Adipose tissue (tissue), 3 donors: ENCODE measurements around the gene PXDN. TPM values are rescaled to one million over a fixed set of nuclear protein-coding genes. Genes with fewer than 3 reads are reported as not detected.
A peak's percentile ranks its signal among the peaks of the same experiment; 100 is the strongest.

Experiments
- H3K27ac ChIP-seq: one replicate; pipeline ENCODE4 v1.5.1; 2013; ENCODE audit warnings: low read depth, low read length
- WGBS, 3 donors: extraction: QIAGEN DNeasy Blood & Tissue Kit; methylation state at CpG; one replicate each; pipeline ENCODE4 v1.1.7; 2013; 5-methylcytosine and 5-hydroxymethylcytosine counted together
- polyA plus RNA-seq, 3 donors: library from polyadenylated mRNA; stranded (reverse); fragments of 200-250 nt; gene quantifications; one replicate each; pipeline ENCODE4 v1.2.3, GENCODE V29; 2013
- donor health status: healthy with polysubstance abuse.
- donor health status: Bipolar disorder and iron deficiency.
- donor health status: healthy.

The PXDN gene
- polyA plus RNA-seq, 3 donors: 10.2 to 132 (median 17.7) TPM

DNA sequence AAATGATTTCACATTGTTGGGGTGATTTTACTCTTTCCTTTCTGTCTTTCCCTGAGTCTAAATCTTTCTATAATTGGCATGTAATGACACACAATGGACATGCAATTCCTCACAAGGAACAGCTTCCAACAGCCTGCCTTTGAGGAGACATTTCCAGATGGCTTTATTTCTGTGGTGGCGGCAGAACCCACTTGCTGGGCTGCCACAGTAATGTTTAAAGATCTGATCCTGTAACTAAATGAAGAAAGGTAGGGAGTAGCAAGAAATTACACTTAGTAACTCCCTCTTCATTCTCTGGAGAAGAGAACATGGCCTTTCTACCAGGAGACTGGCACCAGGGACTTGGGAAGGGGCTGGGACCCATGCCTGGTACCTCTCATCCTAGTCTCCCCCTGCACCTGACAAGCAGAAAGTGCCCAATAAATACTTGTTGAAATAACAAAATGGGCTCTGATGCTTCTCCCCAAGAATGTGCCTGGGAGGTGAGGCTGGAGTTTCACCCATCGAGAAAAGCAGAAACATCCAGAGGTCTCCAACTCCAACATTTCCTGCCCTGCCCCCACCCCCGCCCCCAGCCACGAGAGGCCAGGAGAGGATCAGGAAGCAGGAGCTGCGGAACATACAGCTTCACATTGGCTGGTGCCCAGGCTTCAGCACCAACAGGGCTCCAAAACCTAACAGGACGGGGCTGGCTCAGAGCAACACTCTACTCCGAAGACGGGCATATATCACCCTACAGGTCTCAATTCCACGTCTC is 92.1 kb downstream of the PXDN start:
- H3K27ac ChIP-seq: peak overlapping the region; percentile 57
- WGBS, 3 donors: 48 to 77% (median 49%) methylated on average over 9 of the region's 9 CpGs

DNA sequence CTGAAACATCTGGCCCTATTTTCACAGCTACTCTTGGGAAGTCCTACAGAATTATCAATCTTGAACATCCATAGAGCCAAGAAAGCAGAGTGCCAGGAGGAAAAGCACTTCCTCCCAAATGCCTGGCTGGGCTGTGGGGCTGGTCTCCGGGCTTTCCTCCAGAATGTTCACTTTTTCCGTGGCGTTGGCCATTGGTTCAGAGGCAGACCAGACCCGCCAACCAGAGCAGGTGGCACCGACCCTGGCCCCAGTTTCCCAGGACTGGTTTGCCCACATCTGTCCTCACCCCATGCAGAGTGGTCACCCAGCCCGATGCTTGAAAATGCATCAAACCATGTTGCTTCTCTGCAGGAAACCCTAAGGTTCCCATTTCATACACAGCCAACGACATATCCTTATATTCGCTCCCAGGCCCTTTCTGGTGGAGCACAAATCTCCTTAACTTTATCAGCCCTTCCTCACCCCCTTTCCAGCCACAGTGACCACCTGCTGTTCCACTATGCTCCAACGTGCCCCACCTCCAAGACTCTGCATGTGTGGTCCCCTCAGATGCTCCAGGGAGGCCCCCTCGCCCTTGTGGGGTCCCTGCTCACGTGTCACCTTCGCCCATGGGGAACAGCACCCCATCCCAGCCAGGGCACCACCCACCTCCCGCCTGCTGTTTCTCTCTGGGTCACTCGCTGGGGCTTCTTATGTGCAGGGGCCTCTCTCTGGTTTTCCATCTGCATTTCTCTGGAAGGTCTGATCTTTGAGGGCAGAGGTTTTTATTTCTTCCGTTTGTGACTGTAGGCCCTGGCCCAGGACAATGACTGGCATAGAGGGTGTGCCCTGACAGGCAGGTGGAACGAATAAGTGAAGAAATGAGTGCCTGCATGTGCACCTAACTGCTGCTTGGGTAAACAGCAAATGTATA is 92.9 kb downstream of the PXDN start:
- 73 to 83% (median 79%) methylated on average over 16 of the region's 16 CpGs for WGBS, 3 donors

DNA sequence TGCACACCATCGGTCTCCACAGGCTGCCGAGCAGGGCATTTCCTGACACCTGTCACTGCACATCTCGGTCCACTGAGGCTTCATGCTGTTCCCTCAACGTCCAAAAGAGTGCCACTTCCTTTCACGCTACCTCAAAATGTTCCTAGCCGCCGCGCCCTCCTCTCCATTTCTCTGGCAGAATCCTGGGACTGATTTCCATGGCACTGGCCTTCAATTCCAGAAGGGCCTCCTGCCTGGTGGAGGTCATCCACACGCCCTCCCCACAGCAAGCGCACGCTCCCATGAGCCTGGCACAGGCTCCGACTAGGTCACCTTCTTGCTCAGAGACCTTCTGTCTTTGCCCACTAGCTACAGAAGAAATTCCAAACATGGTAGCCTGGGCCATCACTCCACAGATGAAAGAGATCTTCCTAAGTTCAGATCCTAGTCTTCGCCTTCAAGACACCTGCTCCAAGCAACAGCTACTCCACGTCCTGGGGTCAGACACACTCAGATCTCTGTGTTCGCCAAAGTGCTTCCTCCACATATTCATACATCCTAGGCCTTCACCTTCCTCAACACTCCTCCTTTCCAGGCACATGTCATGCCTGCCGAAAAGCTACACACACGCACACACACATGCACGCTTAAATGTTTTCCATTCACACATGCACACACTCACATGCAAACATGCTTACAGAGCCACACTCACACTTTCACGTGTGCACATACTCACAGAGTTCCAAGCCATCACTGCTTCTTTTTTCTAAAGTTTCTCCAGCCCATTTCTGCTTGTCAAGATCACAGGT is 94.0 kb downstream of the PXDN start:
- WGBS, 3 donors: 86 to 88% (median 87%) methylated on average over 19 of the region's 19 CpGs
- no peak overlapping the region for H3K27ac ChIP-seq

More for the DNA sequence above, 92.9 kb downstream of the PXDN start:
- no peak overlapping the region for H3K27ac ChIP-seq

- H3K27ac ChIP-seq: no peak overlapping the region
Measured at GRCh38 chr2:1649103-1650084, 94.9 kb downstream of the PXDN start.

DNA sequence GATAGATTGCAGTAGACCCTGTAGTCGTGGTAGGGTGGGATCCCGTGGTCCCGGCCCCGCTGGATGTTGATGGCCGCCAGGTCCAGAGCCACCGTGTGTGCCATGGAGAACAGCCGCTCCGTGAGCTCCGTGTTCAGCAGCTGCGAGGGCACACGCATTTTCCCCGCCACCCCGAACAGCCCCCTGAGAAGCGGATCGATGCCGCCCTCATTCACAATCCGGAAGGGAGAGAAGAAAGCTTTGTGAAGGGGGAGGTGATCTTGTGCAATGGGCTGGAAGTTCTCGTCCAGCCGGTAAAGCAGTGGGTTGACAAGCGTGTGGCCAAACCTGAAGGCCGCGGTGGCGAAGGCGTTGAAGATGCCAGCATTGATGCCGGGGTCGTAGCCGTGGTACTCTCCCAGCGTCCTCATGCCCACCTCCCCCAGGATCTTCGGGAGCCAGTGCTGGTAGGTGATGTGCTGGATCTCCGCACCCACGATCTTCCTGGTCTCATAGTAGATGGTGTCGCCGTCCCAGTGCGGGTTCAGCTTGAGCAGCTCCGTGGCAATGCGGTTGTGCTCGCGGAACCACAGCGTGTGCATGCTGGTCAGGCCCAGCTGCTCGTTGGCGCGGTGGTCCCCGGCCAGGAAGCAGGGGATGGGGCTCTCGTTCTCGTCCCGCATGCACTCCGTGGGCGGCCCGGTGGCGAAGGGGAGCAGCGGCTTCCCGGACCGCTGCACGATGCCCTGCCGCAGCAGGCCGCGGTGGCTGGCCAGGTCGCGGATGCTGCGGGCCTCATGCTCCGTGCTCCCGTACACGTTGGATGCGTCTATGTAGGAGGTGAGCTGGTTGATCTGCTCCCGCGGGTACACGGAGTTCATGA is 95.8 kb downstream of the PXDN start:
- 95 to 96% (median 95%) methylated on average over 67 of the region's 67 CpGs for WGBS, 3 donors
- no peak overlapping the region for H3K27ac ChIP-seq

More at GRCh38 chr2:1649103-1650084, 94.9 kb downstream of the PXDN start:
- WGBS, 3 donors: 93 to 96% (median 95%) methylated on average over 58 of the region's 58 CpGs

DNA sequence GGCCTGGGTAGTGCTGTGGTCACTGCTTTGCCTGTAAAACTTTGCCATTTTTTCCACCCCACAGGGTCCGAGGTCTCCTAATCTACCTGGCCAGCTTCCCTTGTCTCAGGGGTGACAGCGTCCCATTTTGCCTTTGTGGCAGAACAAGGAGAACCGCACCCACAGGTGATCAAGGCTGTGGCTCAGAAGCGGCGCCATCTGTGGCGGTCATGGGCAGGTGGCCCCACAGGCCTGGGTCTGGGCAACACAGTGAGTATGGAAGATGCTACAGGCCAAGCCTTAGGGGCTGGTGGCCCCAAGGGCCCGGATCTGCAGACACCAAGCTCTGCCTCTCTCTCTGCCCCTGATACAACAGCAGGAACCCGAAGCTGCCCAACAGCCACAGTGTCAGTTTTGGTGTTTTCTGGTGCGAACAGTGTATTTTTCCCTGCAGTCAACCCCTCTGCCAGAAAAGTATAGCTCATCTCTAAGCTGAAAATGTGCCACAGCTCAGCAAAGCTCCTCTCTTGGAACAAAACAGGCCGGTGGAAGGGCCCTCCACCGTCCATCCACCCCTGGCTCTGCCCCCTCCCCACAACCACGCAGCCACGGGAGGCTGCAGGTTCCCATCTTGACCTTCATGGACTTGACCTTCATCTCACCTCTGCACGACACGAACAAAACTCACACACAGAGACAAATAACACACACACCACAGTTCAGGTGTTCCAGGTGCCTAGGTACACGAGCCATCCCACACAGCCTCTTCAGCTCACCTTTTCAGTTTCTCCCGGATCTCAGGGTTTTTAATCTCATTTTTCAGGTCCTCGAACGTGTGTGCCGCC is 96.7 kb downstream of the PXDN start:
- WGBS, 3 donors: 83 to 93% (median 91%) methylated on average over 20 of the region's 20 CpGs

DNA sequence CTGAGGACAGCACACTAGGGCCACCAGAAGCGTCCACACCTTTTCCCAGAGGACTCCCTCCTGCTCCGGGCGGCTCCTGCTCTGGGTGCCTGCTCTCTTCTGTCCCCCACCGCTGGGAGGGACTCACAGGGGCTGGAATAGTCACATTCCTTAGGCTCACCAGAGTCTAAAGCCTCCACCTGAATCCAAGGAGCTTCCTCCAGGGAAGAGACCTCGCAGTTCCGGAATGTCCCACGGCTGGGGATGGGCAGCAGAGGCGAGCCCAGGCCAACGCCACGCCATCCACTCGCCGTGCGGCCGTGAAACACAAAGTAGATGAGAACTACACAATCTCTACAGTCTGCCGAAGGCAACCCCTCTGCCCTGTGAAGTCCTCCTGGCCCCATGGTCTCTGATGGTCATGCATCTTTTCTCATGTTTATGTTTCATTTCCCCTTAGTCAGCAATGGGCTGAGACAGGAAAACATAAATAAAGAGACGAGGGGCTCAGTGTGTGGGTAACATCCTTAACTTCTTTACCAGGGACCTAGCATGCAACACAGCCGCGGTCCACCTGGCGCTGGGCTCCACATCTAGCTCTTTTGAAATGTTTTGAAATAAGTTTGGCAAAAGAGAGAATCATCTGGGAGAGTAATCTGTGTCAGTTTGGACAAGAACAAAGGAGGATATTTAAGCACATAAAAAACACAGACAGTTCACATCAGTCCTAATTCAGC is 98.4 kb downstream of the PXDN start:
- no peak overlapping the region for H3K27ac ChIP-seq
- WGBS, 3 donors: 78 to 80% (median 78%) methylated on average over 19 of the region's 19 CpGs

More for the DNA sequence above, 96.7 kb downstream of the PXDN start:
- no peak overlapping the region for H3K27ac ChIP-seq

- WGBS, 3 donors: 88 to 95% (median 93%) methylated on average over 14 of the region's 14 CpGs
Measured at GRCh38 chr2:1644427-1644826, 99.9 kb downstream of the PXDN start.

DNA sequence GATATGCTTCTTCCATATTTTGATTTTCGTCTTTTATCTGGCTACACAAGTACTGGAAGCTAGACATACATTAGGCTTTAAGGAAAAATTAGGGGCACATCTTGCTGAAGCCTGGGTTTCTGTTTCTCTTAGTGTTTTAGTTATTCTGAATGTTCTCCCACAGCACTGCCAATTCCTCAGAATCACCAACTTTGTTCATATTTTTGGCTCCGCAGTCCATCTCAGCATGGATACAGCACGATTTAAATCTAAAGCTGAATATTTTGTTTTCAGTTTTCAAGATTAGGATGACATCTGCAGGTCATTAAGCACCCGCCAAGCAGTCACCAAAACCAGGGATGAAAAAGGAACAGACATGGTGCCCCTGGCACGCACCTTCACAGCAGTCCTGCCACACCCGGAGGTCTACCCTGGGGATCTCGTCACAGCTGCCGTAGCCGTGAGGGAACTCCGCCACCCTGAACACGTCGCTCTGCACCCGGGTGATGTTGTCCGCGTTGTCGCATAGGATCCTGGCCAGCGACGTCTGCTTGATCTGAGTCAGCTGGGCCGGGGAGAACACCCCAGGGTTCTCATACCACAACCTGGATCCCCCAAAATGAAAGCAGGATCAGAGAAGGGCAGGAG is 101.2 kb downstream of the PXDN start:
- 88 to 94% (median 92%) methylated on average over 19 of the region's 19 CpGs for WGBS, 3 donors

More at GRCh38 chr2:1644427-1644826, 99.9 kb downstream of the PXDN start:
- no peak overlapping the region for H3K27ac ChIP-seq

GRCh38 chr2:1642066-1642861 is 102.1 kb downstream of the PXDN start:
- 86 to 95% (median 92%) methylated on average over 15 of the region's 15 CpGs for WGBS, 3 donors
- no peak overlapping the region for H3K27ac ChIP-seq

More for the DNA sequence above, 101.2 kb downstream of the PXDN start:
- no peak overlapping the region for H3K27ac ChIP-seq

DNA sequence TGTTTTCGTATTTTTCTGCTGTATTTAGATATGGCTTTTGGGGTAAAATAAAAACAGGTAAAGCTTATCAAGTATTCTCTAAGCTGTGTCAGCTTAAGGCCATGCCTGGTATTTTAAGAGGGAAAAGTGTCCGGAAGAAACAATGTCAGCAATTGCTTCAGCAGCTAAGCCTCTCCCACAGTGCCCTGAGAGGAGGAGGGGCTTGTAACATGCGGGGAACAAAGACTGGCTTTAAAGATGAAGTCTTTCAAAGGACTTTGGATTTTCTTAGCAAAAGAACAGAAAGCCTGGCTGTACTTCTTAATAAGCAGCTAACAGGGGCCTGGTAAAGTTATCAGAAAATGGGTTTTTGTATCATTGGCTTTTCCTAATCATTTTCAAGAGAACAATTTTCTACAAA is 102.8 kb downstream of the PXDN start:
- WGBS, 3 donors: 51 to 80% (median 70%) methylated on average over 3 of the region's 3 CpGs
- H3K27ac ChIP-seq: no peak overlapping the region

GRCh38 chr2:1640301-1641135 is 103.8 kb downstream of the PXDN start:
- 86 to 90% (median 87%) methylated on average over 17 of the region's 17 CpGs for WGBS, 3 donors
- no peak overlapping the region for H3K27ac ChIP-seq
